OCI-M2 (cell line): ENCODE results near the gene SPECC1L.
"Not testable (repeated sequence)": the region's sequence is repeated elsewhere in the genome, so short reads cannot be mapped to it uniquely, and the experiment has no call there.

ENCODE experiments used
- DNase-seq: peaks from one replicate; lab custom pipeline; 2025; ENCODE audit not compliant: unreplicated experiment; lab: John Stamatoyannopoulos, UW

SPECC1L gene

GRCh38 chr22:24285245-24285644, 14.6 kb downstream of the SPECC1L start:
- DNase-seq: no peak

DNA sequence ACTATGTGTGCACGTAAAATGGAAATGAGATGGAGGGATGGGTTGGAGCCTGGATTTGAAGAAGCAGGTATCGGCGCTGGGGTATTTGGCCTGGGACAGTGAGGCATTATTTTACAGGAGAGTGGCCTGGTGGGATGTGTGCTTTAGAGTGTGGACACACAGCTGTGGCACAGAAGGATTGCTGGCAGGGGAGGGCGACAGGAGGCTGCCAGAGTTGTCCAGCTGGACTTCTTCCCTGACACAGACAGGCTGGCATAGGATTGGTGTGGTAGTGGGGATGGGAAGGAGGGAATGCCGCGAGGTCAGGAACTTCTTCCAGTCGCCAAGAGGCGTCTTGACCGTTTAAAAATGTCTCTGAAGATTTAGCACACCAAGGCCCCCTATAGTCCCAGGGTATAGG, 16.6 kb downstream of the SPECC1L start:
- not testable (repeated sequence) for DNase-seq

- DNase-seq: not testable (repeated sequence)
Observed at GRCh38 chr22:24287801-24288200, 17.2 kb downstream of the SPECC1L start.

DNA sequence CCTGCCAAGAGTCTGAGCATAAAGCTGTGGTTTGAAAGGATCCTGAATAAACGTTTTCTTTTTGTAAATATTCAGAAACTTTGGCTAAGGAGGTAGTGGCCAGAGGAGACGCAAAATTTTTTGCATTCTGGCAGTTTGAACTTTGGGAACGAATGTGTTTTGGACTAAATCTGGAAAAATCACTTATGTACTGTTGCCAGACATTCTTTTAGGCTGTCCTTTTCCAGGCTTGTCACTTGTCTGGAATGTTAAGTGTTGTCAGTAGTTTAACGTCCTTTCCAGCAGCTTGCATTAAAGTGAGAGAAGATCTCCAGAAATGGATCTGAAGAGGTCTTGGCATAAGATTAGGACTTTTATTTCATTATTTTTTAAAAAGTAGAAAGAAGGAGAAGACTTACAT, 18.5 kb downstream of the SPECC1L start:
- no peak for DNase-seq

GRCh38 chr22:24289741-24290163, 19.1 kb downstream of the SPECC1L start:
- no peak for DNase-seq

GRCh38 chr22:24290459-24290858, 19.8 kb downstream of the SPECC1L start:
- no peak for DNase-seq

GRCh38 chr22:24291515-24292201, 21.0 kb downstream of the SPECC1L start:
- DNase-seq: no peak

DNA sequence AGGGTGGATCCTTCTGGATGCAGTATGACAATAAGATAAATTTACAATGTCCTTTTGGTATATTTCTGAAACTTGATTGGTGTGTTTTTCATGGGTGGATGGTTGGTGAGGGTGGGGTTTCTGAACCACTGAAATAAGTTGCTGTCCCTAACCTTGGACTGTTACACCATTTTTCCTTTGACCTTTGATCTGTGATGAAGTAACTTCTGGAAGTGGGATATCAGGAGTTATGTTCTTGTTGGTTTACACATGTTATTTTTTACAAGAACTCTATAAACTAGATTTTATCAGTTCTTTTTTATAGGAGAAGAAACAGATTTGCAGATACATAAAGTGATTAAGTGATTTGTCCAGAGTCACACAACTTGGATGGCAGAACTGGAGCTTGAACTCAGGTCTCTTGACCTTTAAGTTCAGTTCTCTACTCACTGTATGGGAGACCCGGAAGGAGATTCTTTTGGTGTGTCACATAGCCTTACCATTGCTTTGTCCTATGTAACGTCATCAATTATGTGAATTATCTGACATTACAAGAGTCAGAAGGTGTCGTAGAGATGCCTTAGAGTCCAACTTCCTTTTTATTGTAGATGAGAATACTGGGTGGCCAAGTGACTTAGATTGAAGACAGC, 21.7 kb downstream of the SPECC1L start:
- DNase-seq: not testable (repeated sequence)

DNA sequence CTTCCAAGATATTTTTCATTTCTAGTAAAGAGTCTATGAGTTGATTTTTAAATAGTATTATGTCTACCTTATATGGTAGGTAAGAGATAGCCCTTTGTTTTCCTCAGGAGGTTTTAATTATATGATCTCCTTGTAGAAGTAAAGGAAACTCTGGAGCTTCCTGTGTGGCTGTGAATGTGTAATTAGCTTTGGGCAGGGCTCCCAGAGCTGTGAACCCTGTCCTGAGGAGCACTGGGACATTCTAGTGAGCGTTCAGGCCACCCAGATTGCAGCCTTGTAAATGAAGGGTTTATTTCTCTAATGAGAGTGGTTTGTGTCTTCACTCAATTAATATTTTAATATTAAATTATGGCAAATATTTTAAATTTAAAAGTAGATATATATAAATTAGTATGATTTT, 24.3 kb downstream of the SPECC1L start:
- not testable (repeated sequence) for DNase-seq

- DNase-seq: not testable (repeated sequence)
Observed at GRCh38 chr22:24298497-24299155, 28.0 kb downstream of the SPECC1L start.

DNA sequence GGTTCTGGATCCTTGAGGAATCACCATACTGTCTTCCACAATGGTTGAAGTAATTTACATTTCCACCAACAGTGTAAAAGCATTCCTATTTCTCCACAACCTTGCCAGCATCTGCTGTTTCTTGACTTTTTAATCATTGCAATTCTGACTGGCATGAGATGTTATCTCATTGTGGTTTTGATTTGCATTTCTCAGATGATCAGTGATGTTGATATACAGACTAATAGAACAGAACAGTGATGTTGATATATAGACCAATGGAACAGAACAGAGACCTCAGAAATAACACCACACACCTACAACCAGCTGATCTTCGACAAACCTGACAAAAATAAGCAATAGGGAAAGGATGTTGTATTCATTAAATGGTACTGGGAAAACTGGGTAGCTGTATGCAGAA, 29.9 kb downstream of the SPECC1L start:
- not testable (repeated sequence) for DNase-seq

DNA sequence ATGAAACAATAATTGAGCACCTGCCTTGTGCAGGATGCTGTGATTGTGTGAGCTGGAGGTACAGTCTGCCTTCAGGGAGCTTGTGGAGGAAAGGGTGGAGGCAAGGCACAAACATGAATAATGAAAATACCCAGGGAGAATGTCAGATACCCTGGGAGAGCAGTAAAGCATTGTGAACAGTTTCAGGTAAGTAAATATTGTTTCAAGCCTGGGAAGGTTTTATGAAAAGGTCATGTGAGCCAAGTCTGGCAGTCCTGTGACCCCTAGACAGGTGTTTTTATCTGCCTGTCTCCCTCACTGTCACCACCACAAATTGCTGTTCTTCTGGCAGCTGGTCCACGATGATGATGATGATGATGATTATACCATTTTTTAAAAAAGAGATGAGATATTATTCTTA, 32.0 kb downstream of the SPECC1L start:
- DNase-seq: no peak

- DNase-seq: no peak
Observed at GRCh38 chr22:24303007-24303406, 32.4 kb downstream of the SPECC1L start.

DNA sequence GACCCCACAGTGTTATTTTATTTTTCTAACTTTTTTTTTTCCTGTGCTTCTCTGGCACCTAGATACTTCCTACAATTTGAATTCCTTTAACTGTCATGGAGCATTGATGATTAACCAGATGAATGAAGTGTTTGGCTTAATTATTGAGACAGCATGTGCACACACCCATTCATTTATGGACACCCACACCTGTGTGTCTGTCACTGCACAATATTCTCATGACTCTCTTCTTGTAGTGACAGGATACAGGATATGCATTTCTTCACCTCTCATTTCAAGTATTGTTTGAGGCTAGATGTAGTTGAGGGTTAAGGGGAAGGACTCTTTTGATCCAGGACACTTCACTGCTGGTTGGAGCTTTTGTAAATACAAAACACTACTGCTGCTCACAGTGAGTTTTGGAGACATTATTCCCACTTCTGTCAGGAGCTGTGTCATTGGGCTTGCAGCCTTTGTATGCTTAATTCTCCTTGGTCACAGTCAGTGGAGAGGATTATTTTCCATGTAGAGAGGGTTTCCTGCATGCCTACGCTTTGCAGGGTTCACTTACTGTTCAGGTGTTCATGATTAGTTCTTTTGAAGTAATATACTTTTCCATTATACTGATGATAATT, 33.5 kb downstream of the SPECC1L start:
- no peak for DNase-seq

- DNase-seq: no peak
Observed at GRCh38 chr22:24305260-24305692, 34.6 kb downstream of the SPECC1L start.

DNA sequence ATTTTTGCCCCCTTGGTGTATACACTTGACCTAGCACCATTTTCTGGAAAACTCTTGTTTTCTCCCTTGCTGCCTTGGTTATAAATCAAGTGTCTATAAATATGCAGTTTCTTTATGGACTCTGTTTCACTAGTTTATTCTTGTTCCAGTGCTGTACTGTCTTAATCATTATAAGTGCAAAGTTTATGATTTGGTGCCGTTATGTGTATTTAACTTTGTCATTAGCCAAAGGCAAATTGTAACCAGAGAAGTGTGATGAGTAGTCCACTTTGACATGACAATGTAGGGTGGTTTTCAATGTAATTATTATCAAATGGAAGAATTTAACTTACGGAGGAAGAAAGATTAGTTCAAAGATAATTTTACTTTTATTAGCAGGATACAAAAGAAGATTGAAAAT, 40.3 kb downstream of the SPECC1L start:
- no peak for DNase-seq

- DNase-seq: no peak
Observed at GRCh38 chr22:24315367-24315966, 44.8 kb downstream of the SPECC1L start.

DNA sequence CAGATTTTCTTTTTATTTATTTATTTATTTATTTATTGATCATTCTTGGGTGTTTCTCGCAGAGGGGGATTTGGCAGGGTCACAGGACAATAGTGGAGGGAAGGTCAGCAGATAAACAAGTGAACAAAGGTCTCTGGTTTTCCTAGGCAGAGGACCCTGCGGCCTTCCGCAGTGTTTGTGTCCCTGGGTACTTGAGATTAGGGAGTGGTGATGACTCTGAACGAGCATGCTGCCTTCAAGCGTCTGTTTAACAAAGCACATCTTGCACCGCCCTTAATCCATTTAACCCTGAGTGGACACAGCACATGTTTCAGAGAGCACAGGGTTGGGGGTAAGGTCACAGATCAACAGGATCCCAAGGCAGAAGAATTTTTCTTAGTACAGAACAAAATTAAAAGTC, 45.6 kb downstream of the SPECC1L start:
- not testable (repeated sequence) for DNase-seq

DNA sequence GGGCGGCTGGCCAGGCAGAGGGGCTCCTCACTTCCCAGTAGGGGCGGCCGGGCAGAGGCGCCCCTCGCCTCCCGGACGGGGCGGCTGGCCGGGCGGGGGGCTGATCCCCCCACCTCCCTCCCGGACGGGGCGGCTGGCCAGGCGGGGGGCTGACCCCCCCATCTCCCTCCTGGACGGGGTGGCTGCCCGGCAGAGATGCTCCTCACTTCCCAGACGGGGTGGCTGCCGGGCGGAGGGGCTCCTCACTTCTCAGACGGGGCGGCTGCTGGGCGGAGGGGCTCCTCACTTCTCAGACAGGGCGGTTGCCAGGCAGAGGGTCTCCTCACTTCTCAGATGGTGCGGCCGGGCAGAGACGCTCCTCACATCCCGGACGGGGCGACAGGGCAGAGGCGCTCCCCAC, 46.9 kb downstream of the SPECC1L start:
- not testable (repeated sequence) for DNase-seq

- DNase-seq: no peak
Observed at GRCh38 chr22:24319451-24319850, 48.8 kb downstream of the SPECC1L start.

- no peak for DNase-seq
Observed at GRCh38 chr22:24321999-24322398, 51.4 kb downstream of the SPECC1L start.
